ENCODE measurements around the gene AVP.

DNA sequence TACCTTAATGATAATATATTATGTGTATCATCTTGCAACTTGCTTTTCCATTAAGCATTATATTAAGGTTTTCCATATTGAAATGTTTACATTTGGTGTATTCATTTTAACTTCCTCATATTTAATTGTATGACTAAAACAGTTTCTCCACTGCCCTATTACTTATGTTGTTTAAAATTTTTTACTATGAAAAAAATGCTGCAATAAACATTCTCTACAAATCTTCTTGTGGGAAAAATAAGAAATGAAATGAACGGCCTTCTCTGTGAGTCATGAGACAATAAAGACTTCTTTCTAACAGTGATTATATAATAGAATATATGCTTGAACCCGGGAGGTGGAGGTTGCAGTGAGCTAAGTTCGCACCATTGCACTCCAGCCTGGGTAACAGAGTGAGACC is 49.6 kb upstream of the AVP start:
- TF ChIP-seq, protein P1, sequence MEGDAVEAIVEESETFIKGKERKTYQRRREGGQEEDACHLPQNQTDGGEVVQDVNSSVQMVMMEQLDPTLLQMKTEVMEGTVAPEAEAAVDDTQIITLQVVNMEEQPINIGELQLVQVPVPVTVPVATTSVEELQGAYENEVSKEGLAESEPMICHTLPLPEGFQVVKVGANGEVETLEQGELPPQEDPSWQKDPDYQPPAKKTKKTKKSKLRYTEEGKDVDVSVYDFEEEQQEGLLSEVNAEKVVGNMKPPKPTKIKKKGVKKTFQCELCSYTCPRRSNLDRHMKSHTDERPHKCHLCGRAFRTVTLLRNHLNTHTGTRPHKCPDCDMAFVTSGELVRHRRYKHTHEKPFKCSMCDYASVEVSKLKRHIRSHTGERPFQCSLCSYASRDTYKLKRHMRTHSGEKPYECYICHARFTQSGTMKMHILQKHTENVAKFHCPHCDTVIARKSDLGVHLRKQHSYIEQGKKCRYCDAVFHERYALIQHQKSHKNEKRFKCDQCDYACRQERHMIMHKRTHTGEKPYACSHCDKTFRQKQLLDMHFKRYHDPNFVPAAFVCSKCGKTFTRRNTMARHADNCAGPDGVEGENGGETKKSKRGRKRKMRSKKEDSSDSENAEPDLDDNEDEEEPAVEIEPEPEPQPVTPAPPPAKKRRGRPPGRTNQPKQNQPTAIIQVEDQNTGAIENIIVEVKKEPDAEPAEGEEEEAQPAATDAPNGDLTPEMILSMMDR (IDR thresholded peaks at IDR 0.05) = no peak
- TF ChIP-seq POLR2A (IDR thresholded peaks at IDR 0.05) = no peak

Data from prostate gland (tissue), 2 donors.